ENCODE data around the gene DHRSX. TPM values are rescaled to one million over a fixed set of nuclear protein-coding genes. Genes with fewer than 3 reads are reported as not detected.
A peak's percentile ranks its signal among the peaks of the same experiment; 100 is the strongest.

The DHRSX gene
- polyA plus RNA-seq, 3 donors: 12.9 to 33.2 (median 28.3) TPM

DNA sequence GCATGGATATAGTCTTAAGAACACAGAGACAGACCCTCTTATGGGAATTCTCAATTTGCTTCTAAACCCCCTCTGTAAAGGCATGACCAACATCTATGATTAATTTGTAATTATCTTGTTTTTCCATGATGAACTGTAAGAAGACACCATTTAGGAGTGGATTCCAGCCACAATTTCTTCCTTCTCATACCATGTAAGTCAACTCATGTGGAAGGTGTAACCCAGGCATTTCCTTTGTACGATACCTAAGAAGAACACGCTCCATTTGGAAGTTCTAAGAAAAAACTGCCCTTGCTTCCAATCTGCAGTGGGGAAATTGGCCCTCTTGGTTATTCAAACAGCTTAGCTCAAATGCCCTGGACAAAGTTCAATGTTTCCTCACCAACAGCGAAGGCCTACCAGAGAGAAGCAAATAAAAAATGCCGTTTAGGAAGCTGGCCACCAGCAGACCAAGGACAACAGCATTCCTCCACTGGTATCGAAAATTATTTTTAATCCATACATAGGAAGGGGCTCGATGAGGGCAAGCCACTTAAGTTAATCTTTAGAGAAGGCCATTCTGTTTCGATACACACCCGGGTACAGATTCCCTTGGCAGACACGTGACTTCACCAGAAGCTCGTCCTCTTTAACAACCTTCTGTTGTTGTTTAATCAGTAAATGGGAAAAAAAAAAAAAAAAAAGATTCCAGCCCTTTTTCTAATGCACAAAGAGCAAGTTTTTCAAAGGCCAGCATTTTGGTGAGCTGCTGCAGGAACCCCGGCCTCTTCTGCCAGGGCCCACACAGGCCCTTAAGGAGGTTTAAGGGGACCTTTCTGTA lies 2.6 kb downstream of the DHRSX start:
- Histone ChIP-seq H3K9me3 (replicated peaks in 1 of 2; ENCODE audit: control insufficient read depth in 1 of 2, insufficient read depth in 1 of 2, low read length in 2 of 2) (no peaks in the 10 kb centered on the region), H3K36me3 (replicated peaks in 1 of 2; ENCODE audit: control insufficient read depth in 1 of 2, insufficient read depth in 2 of 2, low read length in 2 of 2) (peaks cover 7% of the 10 kb centered on the region in 2 donors), H3K4me1 (ENCODE audit: control insufficient read depth in 1 of 2, insufficient read depth in 2 of 2, low read length in 2 of 2) (peaks cover 31 to 35% of the 10 kb centered on the region in 2 donors), H4K20me1 (ENCODE audit: insufficient read depth, low read length) (peaks cover 19% of the 10 kb centered on the region), H3K4me2 (replicated peaks; ENCODE audit: extremely low read depth, low read length, poor library complexity, severe bottlenecking) (peak overlapping the region; percentile 84), H3K9ac (ENCODE audit: insufficient read depth, low read length, poor library complexity, severe bottlenecking) (no peak overlapping the region), H3K27me3 (ENCODE audit: control insufficient read depth in 2 of 2, insufficient read depth in 2 of 2, low read length in 2 of 2) (no peaks in the 10 kb centered on the region), H3K79me2 (ENCODE audit: insufficient read depth, low read length) (peaks cover 68% of the 10 kb centered on the region), H3K27ac (ENCODE audit: low read depth in 1 of 2, low read length in 2 of 2) (peak overlapping the region; percentile 64 to 93), H2AFZ (ENCODE audit: insufficient read depth, low read depth, low read length, poor library complexity, severe bottlenecking) (no peak overlapping the region), H3K4me3 (replicated peaks in 1 of 3; ENCODE audit: low read depth in 2 of 3, low read length in 3 of 3) (peak overlapping the region in 1 of 3 experiments; percentile 88)
- Mint-ChIP-seq H3K36me3 (peaks cover 9 to 18% of the 10 kb centered on the region in 2 donors), H3K27me3 (ENCODE audit: low read depth in 3 of 3) (peaks cover 0 to 7% (median 1%) of the 10 kb centered on the region in 3 donors), H3K4me3 (peak overlapping the region; percentile 77 to 85), H3K27ac (peak overlapping the region; percentile 42 to 93 (median 86)), H3K4me1 (peaks cover 34% of the 10 kb centered on the region), H3K9me3 (no peaks in the 10 kb centered on the region)
- WGBS (ENCODE audit: insufficient coverage): 84% methylated on average over 6 of the region's 11 CpGs
- TF ChIP-seq, protein P1, sequence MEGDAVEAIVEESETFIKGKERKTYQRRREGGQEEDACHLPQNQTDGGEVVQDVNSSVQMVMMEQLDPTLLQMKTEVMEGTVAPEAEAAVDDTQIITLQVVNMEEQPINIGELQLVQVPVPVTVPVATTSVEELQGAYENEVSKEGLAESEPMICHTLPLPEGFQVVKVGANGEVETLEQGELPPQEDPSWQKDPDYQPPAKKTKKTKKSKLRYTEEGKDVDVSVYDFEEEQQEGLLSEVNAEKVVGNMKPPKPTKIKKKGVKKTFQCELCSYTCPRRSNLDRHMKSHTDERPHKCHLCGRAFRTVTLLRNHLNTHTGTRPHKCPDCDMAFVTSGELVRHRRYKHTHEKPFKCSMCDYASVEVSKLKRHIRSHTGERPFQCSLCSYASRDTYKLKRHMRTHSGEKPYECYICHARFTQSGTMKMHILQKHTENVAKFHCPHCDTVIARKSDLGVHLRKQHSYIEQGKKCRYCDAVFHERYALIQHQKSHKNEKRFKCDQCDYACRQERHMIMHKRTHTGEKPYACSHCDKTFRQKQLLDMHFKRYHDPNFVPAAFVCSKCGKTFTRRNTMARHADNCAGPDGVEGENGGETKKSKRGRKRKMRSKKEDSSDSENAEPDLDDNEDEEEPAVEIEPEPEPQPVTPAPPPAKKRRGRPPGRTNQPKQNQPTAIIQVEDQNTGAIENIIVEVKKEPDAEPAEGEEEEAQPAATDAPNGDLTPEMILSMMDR (IDR thresholded peaks at IDR 0.05): no peak
- intact Hi-C loops (cut with micrococcal nuclease): loop anchor here in 1 of 2 donors (10.0 kb wide), 1 partner anchor 107 kb away; no protein-coding TSS in a partner anchor
- no peak for DNase-seq

DNA sequence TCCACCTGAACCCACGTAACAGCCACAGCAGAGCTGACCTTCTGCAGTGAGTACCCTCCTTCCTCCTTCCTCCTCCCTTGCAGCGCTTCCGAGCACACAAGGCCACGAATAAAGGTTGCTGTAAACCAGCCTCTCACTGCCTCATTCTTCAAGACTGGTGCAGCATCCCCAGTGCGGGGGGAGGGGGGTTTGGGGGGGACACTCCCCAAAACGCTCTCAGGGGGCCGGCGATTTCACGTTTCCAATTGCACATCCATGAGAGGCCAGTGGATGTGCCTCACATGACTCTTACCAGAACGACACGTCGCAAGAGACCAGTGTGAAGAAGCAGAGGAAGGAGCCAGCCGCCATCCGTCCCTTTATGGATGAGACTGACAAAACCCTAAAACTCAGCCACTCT lies 5.2 kb downstream of the DHRSX start:
- H3K4me3 Mint-ChIP-seq: no peak overlapping the region
- H3K9me3 ChIP-seq (replicated peaks in 1 of 2; ENCODE audit: control insufficient read depth in 1 of 2, insufficient read depth in 1 of 2, low read length in 2 of 2): no peaks in the 10 kb centered on the region
- intact Hi-C loops (cut with micrococcal nuclease): loop anchor here in 1 of 2 donors (10.0 kb wide), 1 partner anchor 109 kb away; no protein-coding TSS in a partner anchor
- no peak overlapping the region for H3K9ac ChIP-seq (ENCODE audit: insufficient read depth, low read length, poor library complexity, severe bottlenecking)
- no peak overlapping the region for H2AFZ ChIP-seq (ENCODE audit: insufficient read depth, low read depth, low read length, poor library complexity, severe bottlenecking)
- H3K27ac Mint-ChIP-seq: peak overlapping the region in 6 of 7 donors; percentile 26 to 73 (median 58)
- H3K36me3 ChIP-seq (replicated peaks in 1 of 2; ENCODE audit: control insufficient read depth in 1 of 2, insufficient read depth in 2 of 2, low read length in 2 of 2): peaks cover 16 to 32% of the 10 kb centered on the region in 2 donors
- H3K79me2 ChIP-seq (ENCODE audit: insufficient read depth, low read length): peaks cover 89% of the 10 kb centered on the region
- H3K9me3 Mint-ChIP-seq: peaks cover 0 to 3% (median 0%) of the 10 kb centered on the region in 7 donors
- no peak overlapping the region for H3K4me2 ChIP-seq (replicated peaks; ENCODE audit: extremely low read depth, low read length, poor library complexity, severe bottlenecking)
- H3K27me3 ChIP-seq (ENCODE audit: control insufficient read depth in 2 of 2, insufficient read depth in 2 of 2, low read length in 2 of 2): no peaks in the 10 kb centered on the region
- DNase-seq: no peak
- peaks cover 44% of the 10 kb centered on the region for H4K20me1 ChIP-seq (ENCODE audit: insufficient read depth, low read length)
- TF ChIP-seq, protein P1 (IDR thresholded peaks at IDR 0.05): no peak
- H3K4me3 ChIP-seq (replicated peaks in 1 of 3; ENCODE audit: low read depth in 2 of 3, low read length in 3 of 3): no peak overlapping the region
- H3K27ac ChIP-seq (ENCODE audit: low read depth in 1 of 2, low read length in 2 of 2): no peak overlapping the region
- H3K36me3 Mint-ChIP-seq: peaks cover 19 to 32% of the 10 kb centered on the region in 2 donors
- H3K4me1 Mint-ChIP-seq: peaks cover 33% of the 10 kb centered on the region
- peaks cover 0 to 2% (median 0%) of the 10 kb centered on the region in 3 donors for H3K27me3 Mint-ChIP-seq (ENCODE audit: low read depth in 3 of 3)
- peaks cover 30 to 31% of the 10 kb centered on the region in 2 donors for H3K4me1 ChIP-seq (ENCODE audit: control insufficient read depth in 1 of 2, insufficient read depth in 2 of 2, low read length in 2 of 2)
- 89% methylated on average over 2 of the region's 14 CpGs for WGBS (ENCODE audit: insufficient coverage)

Measured in CD14-positive monocyte (primary cell).